ENCODE measurements around the gene ZBTB45. TPM values are rescaled to one million over a fixed set of nuclear protein-coding genes. Genes with fewer than 3 reads are reported as not detected.
A peak's percentile ranks its signal among the peaks of the same experiment; 100 is the strongest.
"Not testable (repeated sequence)": the region's sequence is repeated elsewhere in the genome, so short reads cannot be mapped to it uniquely, and the experiment has no call there.

The ZBTB45 gene
- total and polyA plus RNA-seq, 4 donors, result 3.0 to 15.6 (median 10.1) TPM

GRCh38 chr19:58515259-58515658 lies 4.4 kb downstream of the ZBTB45 start:
- Histone ChIP-seq H3K36me3 (ENCODE audit: control insufficient read depth in 1 of 2, insufficient read depth in 2 of 2, low read length in 1 of 2) (peaks cover 0 to 4% of the 10 kb centered on the region in 2 donors), H3K4me3 (ENCODE audit: low read length in 2 of 2) (no peak overlapping the region), H3K27me3 (ENCODE audit: control insufficient read depth in 1 of 2, insufficient read depth in 2 of 2, low read length in 1 of 2) (no peaks in the 10 kb centered on the region), H3K27ac (ENCODE audit: low read depth in 1 of 2, low read length in 2 of 2) (no peak overlapping the region), H3K9me3 (ENCODE audit: control insufficient read depth, low read length) (no peaks in the 10 kb centered on the region), H3K4me1 (ENCODE audit: control insufficient read depth in 1 of 2, insufficient read depth in 2 of 2, low read length in 2 of 2) (no peaks in the 10 kb centered on the region)
- intact Hi-C loops (cut with DNase I), result no loop called here
- no peak for DNase-seq
- 86 to 88% methylated on average over 2 of the region's 2 CpGs for WGBS, 2 donors
- no peak for ATAC-seq (ENCODE audit: low FRiP score)

GRCh38 chr19:58514564-58515022 lies 5.0 kb downstream of the ZBTB45 start:
- no peaks in the 10 kb centered on the region for H3K27me3 ChIP-seq (ENCODE audit: control insufficient read depth in 1 of 2, insufficient read depth in 2 of 2, low read length in 1 of 2)
- H3K4me1 ChIP-seq (ENCODE audit: control insufficient read depth in 1 of 2, insufficient read depth in 2 of 2, low read length in 2 of 2), result no peaks in the 10 kb centered on the region
- H3K9me3 ChIP-seq (ENCODE audit: control insufficient read depth, low read length), result no peaks in the 10 kb centered on the region
- DNase-seq (no peak), ATAC-seq (ENCODE audit: low FRiP score) (no peak)
- whole genome bisulfite sequencing, 2 donors, result 69 to 75% methylated on average over 3 of the region's 3 CpGs
- H3K27ac ChIP-seq (ENCODE audit: low read depth in 1 of 2, low read length in 2 of 2), result no peak overlapping the region
- no peak overlapping the region for H3K4me3 ChIP-seq (ENCODE audit: low read length in 2 of 2)
- intact Hi-C loops (cut with DNase I), result no loop called here
- H3K36me3 ChIP-seq (ENCODE audit: control insufficient read depth in 1 of 2, insufficient read depth in 2 of 2, low read length in 1 of 2), result peaks cover 0 to 4% of the 10 kb centered on the region in 2 donors

GRCh38 chr19:58513694-58514563 lies 5.7 kb downstream of the ZBTB45 start:
- Histone ChIP-seq H3K4me1 (ENCODE audit: control insufficient read depth in 1 of 2, insufficient read depth in 2 of 2, low read length in 2 of 2) (no peaks in the 10 kb centered on the region), H3K27ac (ENCODE audit: low read depth in 1 of 2, low read length in 2 of 2) (no peak overlapping the region), H3K4me3 (ENCODE audit: low read length in 2 of 2) (no peak overlapping the region), H3K27me3 (ENCODE audit: control insufficient read depth in 1 of 2, insufficient read depth in 2 of 2, low read length in 1 of 2) (no peaks in the 10 kb centered on the region), H3K36me3 (ENCODE audit: control insufficient read depth in 1 of 2, insufficient read depth in 2 of 2, low read length in 1 of 2) (peaks cover 0 to 4% of the 10 kb centered on the region in 2 donors), H3K9me3 (ENCODE audit: control insufficient read depth, low read length) (no peaks in the 10 kb centered on the region)
- intact Hi-C loops (cut with DNase I), result no loop called here
- ATAC-seq (ENCODE audit: low FRiP score) (peak; percentile 90), DNase-seq (peak; percentile 92 to 96)
- 26% methylated on average over 62 to 66 of the region's 66 CpGs for WGBS, 2 donors

- WGBS, 2 donors, result 84% methylated on average over 10 of the region's 10 CpGs
- H3K4me3 ChIP-seq (ENCODE audit: low read length in 2 of 2), result no peak overlapping the region
- H3K9me3 ChIP-seq (ENCODE audit: control insufficient read depth, low read length), result no peaks in the 10 kb centered on the region
- no peaks in the 10 kb centered on the region for H3K27me3 ChIP-seq (ENCODE audit: control insufficient read depth in 1 of 2, insufficient read depth in 2 of 2, low read length in 1 of 2)
- intact Hi-C loops (cut with DNase I), result no loop called here
- DNase-seq (no peak), ATAC-seq (ENCODE audit: low FRiP score) (no peak)
- H3K4me1 ChIP-seq (ENCODE audit: control insufficient read depth in 1 of 2, insufficient read depth in 2 of 2, low read length in 2 of 2), result no peaks in the 10 kb centered on the region
- H3K36me3 ChIP-seq (ENCODE audit: control insufficient read depth in 1 of 2, insufficient read depth in 2 of 2, low read length in 1 of 2), result peaks cover 0 to 4% of the 10 kb centered on the region in 2 donors
- no peak overlapping the region for H3K27ac ChIP-seq (ENCODE audit: low read depth in 1 of 2, low read length in 2 of 2)
Observed at GRCh38 chr19:58513213-58513693, 6.4 kb downstream of the ZBTB45 start.

GRCh38 chr19:58511353-58512208 lies 8.0 kb downstream of the ZBTB45 start, which contains the start of gene SLC27A5:
Gene SLC27A5, minus strand, starts transcription at chr19:58511992. Its CDS starts 37 bp downstream, at chr19:58511955.
- Histone ChIP-seq H3K36me3 (ENCODE audit: control insufficient read depth in 1 of 2, insufficient read depth in 2 of 2, low read length in 1 of 2) (no peaks in the 10 kb centered on the region), H3K27ac (ENCODE audit: low read depth in 1 of 2, low read length in 2 of 2) (no peak within 1 kb of the TSS), H3K4me1 (ENCODE audit: control insufficient read depth in 1 of 2, insufficient read depth in 2 of 2, low read length in 2 of 2) (no peaks in the 10 kb centered on the region), H3K9me3 (ENCODE audit: control insufficient read depth, low read length) (no peaks in the 10 kb centered on the region), H3K4me3 (ENCODE audit: low read length in 2 of 2) (no peak within 1 kb of the TSS), H3K27me3 (ENCODE audit: control insufficient read depth in 1 of 2, insufficient read depth in 2 of 2, low read length in 1 of 2) (no peaks in the 10 kb centered on the region)
- intact Hi-C loops (cut with DNase I), result no loop called here
- 83 to 87% methylated on average over 25 of the region's 25 CpGs for WGBS, 2 donors
- ATAC-seq (ENCODE audit: low FRiP score) (no peak), DNase-seq (no peak)

- Histone ChIP-seq H3K27me3 (ENCODE audit: control insufficient read depth in 1 of 2, insufficient read depth in 2 of 2, low read length in 1 of 2) (no peaks in the 10 kb centered on the region), H3K4me1 (ENCODE audit: control insufficient read depth in 1 of 2, insufficient read depth in 2 of 2, low read length in 2 of 2) (no peaks in the 10 kb centered on the region), H3K27ac (ENCODE audit: low read depth in 1 of 2, low read length in 2 of 2) (no peak overlapping the region), H3K4me3 (ENCODE audit: low read length in 2 of 2) (no peak overlapping the region), H3K9me3 (ENCODE audit: control insufficient read depth, low read length) (no peaks in the 10 kb centered on the region), H3K36me3 (ENCODE audit: control insufficient read depth in 1 of 2, insufficient read depth in 2 of 2, low read length in 1 of 2) (no peaks in the 10 kb centered on the region)
- WGBS, 2 donors, result 79% methylated on average over 8 of the region's 8 CpGs
- DNase-seq (no peak), ATAC-seq (ENCODE audit: low FRiP score) (no peak)
- intact Hi-C loops (cut with DNase I), result no loop called here
Observed at GRCh38 chr19:58510084-58510862, 9.3 kb downstream of the ZBTB45 start.

- Histone ChIP-seq H3K9me3 (ENCODE audit: control insufficient read depth, low read length) (no peaks in the 10 kb centered on the region), H3K4me1 (ENCODE audit: control insufficient read depth in 1 of 2, insufficient read depth in 2 of 2, low read length in 2 of 2) (no peaks in the 10 kb centered on the region), H3K27ac (ENCODE audit: low read depth in 1 of 2, low read length in 2 of 2) (no peak overlapping the region), H3K27me3 (ENCODE audit: control insufficient read depth in 1 of 2, insufficient read depth in 2 of 2, low read length in 1 of 2) (no peaks in the 10 kb centered on the region), H3K36me3 (ENCODE audit: control insufficient read depth in 1 of 2, insufficient read depth in 2 of 2, low read length in 1 of 2) (no peaks in the 10 kb centered on the region), H3K4me3 (ENCODE audit: low read length in 2 of 2) (no peak overlapping the region)
- DNase-seq (no peak), ATAC-seq (ENCODE audit: low FRiP score) (no peak)
- 83 to 88% methylated on average over 11 of the region's 11 CpGs for WGBS, 2 donors
- intact Hi-C loops (cut with DNase I), result no loop called here
Observed at GRCh38 chr19:58509731-58510083, 9.9 kb downstream of the ZBTB45 start.

GRCh38 chr19:58507602-58508223 lies 11.9 kb downstream of the ZBTB45 start:
- H3K4me3 ChIP-seq (ENCODE audit: low read length in 2 of 2); H3K9me3 ChIP-seq (ENCODE audit: control insufficient read depth, low read length); H3K4me1 ChIP-seq (ENCODE audit: control insufficient read depth in 1 of 2, insufficient read depth in 2 of 2, low read length in 2 of 2); ATAC-seq (ENCODE audit: low FRiP score); H3K27ac ChIP-seq (ENCODE audit: low read depth in 1 of 2, low read length in 2 of 2); DNase-seq; H3K36me3 ChIP-seq (ENCODE audit: control insufficient read depth in 1 of 2, insufficient read depth in 2 of 2, low read length in 1 of 2); intact Hi-C loops (cut with DNase I); H3K27me3 ChIP-seq (ENCODE audit: control insufficient read depth in 1 of 2, insufficient read depth in 2 of 2, low read length in 1 of 2): not testable (repeated sequence)
- 58 to 72% methylated on average over 7 to 8 of the region's 8 CpGs for WGBS, 2 donors
